ENCODE results near the gene TMOD1. TPM values are rescaled to one million over a fixed set of nuclear protein-coding genes. Genes with fewer than 3 reads are reported as not detected.

The TMOD1 gene
- total RNA-seq, 2 experiments from 2014 or later, result 1.5 to 1.8 TPM

- POLR2A ChIA-PET, result no interaction called here
- CTCF ChIA-PET, result interaction anchor here (1.6 kb wide), 1 partner anchor 39 kb away, joined by 4 read pairs; no protein-coding TSS in a partner anchor
- Mint-ChIP-seq H3K4me3 (no peak overlapping the region), H3K27ac (no peak overlapping the region), H3K27me3 (peaks cover 27% of the 10 kb centered on the region), H3K36me3 (ENCODE audit: low read depth) (no peaks in the 10 kb centered on the region), H3K9me3 (no peaks in the 10 kb centered on the region), H3K4me1 (peaks cover 11% of the 10 kb centered on the region)
- DNase-seq, result no peak
These were observed 58.7 kb downstream of the TMOD1 start for GRCh38 chr9:97560154-97560553.

- Mint-ChIP-seq H3K9me3 (no peaks in the 10 kb centered on the region), H3K36me3 (ENCODE audit: low read depth) (no peaks in the 10 kb centered on the region), H3K27ac (no peak overlapping the region), H3K27me3 (peaks cover 21% of the 10 kb centered on the region), H3K4me3 (no peak overlapping the region), H3K4me1 (peaks cover 11% of the 10 kb centered on the region)
- no peak for DNase-seq
- ChIA-PET CTCF (interaction anchor here (1.6 kb wide), 1 partner anchor 38 kb away, joined by 4 read pairs; no protein-coding TSS in a partner anchor), POLR2A (interaction anchor here (0.6 to 0.7 kb wide), 2 partner anchors 14 to 927 kb away, joined by 3 to 4 read pairs; no protein-coding TSS in a partner anchor)
These were observed 59.4 kb downstream of the TMOD1 start for GRCh38 chr9:97560851-97561250.

- DNase-seq, result no peak
- Mint-ChIP-seq H3K27me3 (peaks cover 16% of the 10 kb centered on the region), H3K4me1 (peaks cover 11% of the 10 kb centered on the region), H3K4me3 (no peak overlapping the region), H3K9me3 (no peaks in the 10 kb centered on the region), H3K36me3 (ENCODE audit: low read depth) (no peaks in the 10 kb centered on the region), H3K27ac (no peak overlapping the region)
- ChIA-PET POLR2A (no interaction called here), CTCF (interaction anchor here (1.6 kb wide), 1 partner anchor 37 kb away, joined by 4 read pairs; no protein-coding TSS in a partner anchor)
These were observed 60.0 kb downstream of the TMOD1 start for GRCh38 chr9:97561501-97561900.

- H3K4me3 Mint-ChIP-seq, result no peak overlapping the region
- no peaks in the 10 kb centered on the region for H3K36me3 Mint-ChIP-seq (ENCODE audit: low read depth)
- H3K27ac Mint-ChIP-seq, result no peak overlapping the region
- peaks cover 11% of the 10 kb centered on the region for H3K4me1 Mint-ChIP-seq
- H3K9me3 Mint-ChIP-seq, result no peaks in the 10 kb centered on the region
- DNase-seq, result no peak
- POLR2A ChIA-PET, result no interaction called here
- peaks cover 13% of the 10 kb centered on the region for H3K27me3 Mint-ChIP-seq
- CTCF ChIA-PET, result no interaction called here
These were observed 61.1 kb downstream of the TMOD1 start for GRCh38 chr9:97562542-97562941.

GRCh38 chr9:97563458-97564135 lies 62.1 kb downstream of the TMOD1 start:
- ChIA-PET CTCF (no interaction called here), POLR2A (no interaction called here)
- H3K27ac Mint-ChIP-seq, result no peak overlapping the region
- H3K9me3 Mint-ChIP-seq, result no peaks in the 10 kb centered on the region
- H3K36me3 Mint-ChIP-seq (ENCODE audit: low read depth), result no peaks in the 10 kb centered on the region
- DNase-seq, result no peak
- peaks cover 10% of the 10 kb centered on the region for H3K4me1 Mint-ChIP-seq
- peaks cover 14% of the 10 kb centered on the region for H3K27me3 Mint-ChIP-seq
- no peak overlapping the region for H3K4me3 Mint-ChIP-seq

- Mint-ChIP-seq H3K4me1 (peaks cover 2% of the 10 kb centered on the region), H3K27ac (no peak overlapping the region), H3K9me3 (no peaks in the 10 kb centered on the region), H3K27me3 (peaks cover 17% of the 10 kb centered on the region), H3K4me3 (no peak overlapping the region), H3K36me3 (ENCODE audit: low read depth) (no peaks in the 10 kb centered on the region)
- ChIA-PET CTCF (no interaction called here), POLR2A (no interaction called here)
- no peak for DNase-seq
These were observed 63.1 kb downstream of the TMOD1 start for GRCh38 chr9:97564291-97565175.

- H3K27ac Mint-ChIP-seq, result no peak overlapping the region
- peaks cover 15% of the 10 kb centered on the region for H3K27me3 Mint-ChIP-seq
- ChIA-PET POLR2A (no interaction called here), CTCF (no interaction called here)
- DNase-seq, result no peak
- H3K36me3 Mint-ChIP-seq (ENCODE audit: low read depth), result no peaks in the 10 kb centered on the region
- H3K4me3 Mint-ChIP-seq, result no peak overlapping the region
- H3K4me1 Mint-ChIP-seq, result no peaks in the 10 kb centered on the region
- no peaks in the 10 kb centered on the region for H3K9me3 Mint-ChIP-seq
These were observed 63.8 kb downstream of the TMOD1 start for GRCh38 chr9:97565262-97565661.

GRCh38 chr9:97567182-97567893 lies 65.9 kb downstream of the TMOD1 start:
- H3K27me3 Mint-ChIP-seq, result peaks cover 6% of the 10 kb centered on the region
- H3K9me3 Mint-ChIP-seq, result no peaks in the 10 kb centered on the region
- ChIA-PET CTCF (interaction anchor here (1.4 kb wide), 1 partner anchor 31 kb away, joined by 4 read pairs; no protein-coding TSS in a partner anchor), POLR2A (no interaction called here)
- no peaks in the 10 kb centered on the region for H3K4me1 Mint-ChIP-seq
- H3K27ac Mint-ChIP-seq, result no peak overlapping the region
- H3K36me3 Mint-ChIP-seq (ENCODE audit: low read depth), result no peaks in the 10 kb centered on the region
- no peak overlapping the region for H3K4me3 Mint-ChIP-seq
- no peak for DNase-seq

GRCh38 chr9:97567894-97568202 lies 66.4 kb downstream of the TMOD1 start:
- Mint-ChIP-seq H3K9me3 (no peaks in the 10 kb centered on the region), H3K27me3 (peaks cover 5% of the 10 kb centered on the region), H3K27ac (no peak overlapping the region), H3K4me3 (no peak overlapping the region), H3K36me3 (ENCODE audit: low read depth) (no peaks in the 10 kb centered on the region), H3K4me1 (no peaks in the 10 kb centered on the region)
- POLR2A ChIA-PET, result no interaction called here
- CTCF ChIA-PET, result interaction anchor here (1.4 kb wide), 1 partner anchor 31 kb away, joined by 4 read pairs; no protein-coding TSS in a partner anchor
- DNase-seq, result no peak

GRCh38 chr9:97568461-97569275 lies 67.2 kb downstream of the TMOD1 start:
- no peaks in the 10 kb centered on the region for H3K36me3 Mint-ChIP-seq (ENCODE audit: low read depth)
- DNase-seq, result no peak
- H3K4me1 Mint-ChIP-seq, result peaks cover under 1% of the 10 kb centered on the region
- H3K27ac Mint-ChIP-seq, result no peak overlapping the region
- peaks cover 5% of the 10 kb centered on the region for H3K27me3 Mint-ChIP-seq
- ChIA-PET CTCF (no interaction called here), POLR2A (no interaction called here)
- H3K4me3 Mint-ChIP-seq, result no peak overlapping the region
- H3K9me3 Mint-ChIP-seq, result no peaks in the 10 kb centered on the region

- Mint-ChIP-seq H3K27ac (no peak overlapping the region), H3K9me3 (no peaks in the 10 kb centered on the region), H3K27me3 (peaks cover 5% of the 10 kb centered on the region), H3K4me3 (no peak overlapping the region), H3K4me1 (peaks cover 16% of the 10 kb centered on the region), H3K36me3 (ENCODE audit: low read depth) (peaks cover 3% of the 10 kb centered on the region)
- ChIA-PET CTCF (no interaction called here), POLR2A (no interaction called here)
- DNase-seq, result no peak
These were observed 69.4 kb downstream of the TMOD1 start for GRCh38 chr9:97570899-97571298.

GRCh38 chr9:97571664-97572063 lies 70.2 kb downstream of the TMOD1 start:
- H3K36me3 Mint-ChIP-seq (ENCODE audit: low read depth), result peaks cover 3% of the 10 kb centered on the region
- no peak overlapping the region for H3K4me3 Mint-ChIP-seq
- H3K4me1 Mint-ChIP-seq, result peaks cover 17% of the 10 kb centered on the region
- H3K9me3 Mint-ChIP-seq, result no peaks in the 10 kb centered on the region
- DNase-seq, result no peak
- H3K27me3 Mint-ChIP-seq, result peaks cover 5% of the 10 kb centered on the region
- H3K27ac Mint-ChIP-seq, result no peak overlapping the region
- POLR2A ChIA-PET, result no interaction called here
- CTCF ChIA-PET, result no interaction called here

All from activated CD4-positive, alpha-beta memory T cell treated with anti-CD3 and anti-CD28 coated beads, Interleukin-2, amount 10 ng/mL, durations not matched to agents 7 days and 5 days (primary cell).